Caco-2 (cell line): ENCODE measurements around the gene RHOBTB1. TPM values are rescaled to one million over a fixed set of nuclear protein-coding genes. Genes with fewer than 3 reads are reported as not detected.

Source experiments
- BruUV-seq: library from RNA; stranded (reverse); fragments of 400-500 nt; replicated peaks from 2 replicates; lab custom pipeline; 2021; lab: Mats Ljungman, UMichigan
- CTCF ChIA-PET: fragments of 300-600 bp; sonication (Branson Sonifier 250); formaldehyde crosslinking; loops from one replicate; lab custom pipeline; 2022; ENCODE audit warnings: antibody characterized with exemption; lab: Charles Lee
- POLR2A ChIA-PET: fragments of 300-600 bp; sonication (Branson Sonifier 250); formaldehyde crosslinking; loops from one replicate; lab custom pipeline; 2022; ENCODE audit warnings: antibody characterized with exemption; lab: Charles Lee
- DNase-seq, 2 experiments: peaks; one replicate each; pipeline versions ENCODE4 v3.0.0 to v3.0.0-alpha.2; 2020 to 2022
- H3K27me3 ChIP-seq: replicated peaks from 2 replicates; pipeline ENCODE4 v1.6.0; 2011; ENCODE audit warnings: low read length; ENCODE audit not compliant: control insufficient read depth, insufficient read depth
- H3K36me3 ChIP-seq: 2 replicates; pipeline ENCODE4 v1.5.1; 2011; ENCODE audit warnings: low read length; ENCODE audit not compliant: control insufficient read depth, insufficient read depth
- H3K4me1 ChIP-seq: fragments of 250-450 bp; sonication (Bioruptor Pico); 2 replicates; pipeline ENCODE4 v1.5.1; 2020; ENCODE audit warnings: mild to moderate bottlenecking
- H3K4me3 ChIP-seq: 2 replicates; pipeline ENCODE4 v1.5.1; 2011; ENCODE audit warnings: low read depth, mild to moderate bottlenecking, control low read depth, low read length
- H3K9me3 ChIP-seq: fragments of 250-450 bp; sonication (Bioruptor Pico); 2 replicates; pipeline ENCODE4 v1.5.1; 2020; ENCODE audit warnings: mild to moderate bottlenecking, moderate library complexity
- H3K27ac Mint-ChIP-seq: one replicate; pipeline ENCODE4 v1.8.0; 2022; ENCODE audit warnings: mixed read lengths; ENCODE audit not compliant: unreplicated experiment
- H3K27me3 Mint-ChIP-seq: one replicate; pipeline ENCODE4 v1.8.0; 2022; ENCODE audit warnings: mixed read lengths; ENCODE audit not compliant: insufficient read depth, unreplicated experiment
- H3K36me3 Mint-ChIP-seq: one replicate; pipeline ENCODE4 v1.8.0; 2022; ENCODE audit warnings: mild to moderate bottlenecking, mixed read lengths; ENCODE audit not compliant: insufficient read depth, unreplicated experiment
- H3K4me1 Mint-ChIP-seq: one replicate; pipeline ENCODE4 v1.8.0; 2022; ENCODE audit warnings: low read depth, mixed read lengths; ENCODE audit not compliant: unreplicated experiment
- H3K4me3 Mint-ChIP-seq: one replicate; pipeline ENCODE4 v1.8.0; 2022; ENCODE audit warnings: mild to moderate bottlenecking, moderate library complexity, mixed read lengths; ENCODE audit not compliant: unreplicated experiment
- H3K9me3 Mint-ChIP-seq: one replicate; pipeline ENCODE4 v1.8.0; 2022; ENCODE audit warnings: mixed read lengths; ENCODE audit not compliant: unreplicated experiment
- intact Hi-C: fragments of 100-400 bp; cut with micrococcal nuclease; formaldehyde crosslinking; loops from one replicate; pipeline ENCODE4 v1.10.0; 2022; ENCODE audit not compliant: unreplicated experiment
- total RNA-seq: library from RNA; stranded (reverse); gene quantifications from 2 replicates; pipeline ENCODE4 v1.2.3, GENCODE V29; 2022
- TF ChIP-seq, protein P1 (sequence below), 2 experiments: fragments of 200-600 bp in 1 of 2; IDR thresholded peaks; 1 replicate in 1 of 2; 2 replicates in 1 of 2; pipeline versions ENCODE4 v1.5.1 to v1.8.0; 2011 to 2022; ENCODE audit warnings: antibody characterized with exemption in 1 of 2, control low read depth in 1 of 2, inconsistent platforms in 1 of 2, low read depth in 1 of 2, low read length in 1 of 2, mild to moderate bottlenecking in 1 of 2, moderate library complexity in 1 of 2; ENCODE audit not compliant: insufficient read depth in 1 of 2, severe bottlenecking in 1 of 2, unreplicated experiment in 1 of 2

Gene RHOBTB1
- total RNA-seq, 1 experiment from 2014 or later = 19.9 TPM

DNA sequence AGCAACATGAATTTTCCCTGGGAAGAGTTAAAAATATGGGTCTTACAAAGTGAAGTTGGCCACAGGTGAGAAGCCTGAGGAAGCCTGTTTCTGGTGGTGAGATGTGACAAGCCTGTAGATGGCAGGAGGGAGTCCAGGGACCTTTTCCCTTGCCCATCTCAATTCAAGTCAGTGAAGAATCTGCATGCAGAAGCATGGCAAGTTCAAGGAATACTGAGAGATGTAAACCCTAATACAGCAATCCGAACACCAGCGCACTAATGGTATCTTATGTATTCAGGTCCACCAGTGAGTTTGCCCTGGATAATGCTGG, 73.6 kb downstream of the RHOBTB1 start:
- Mint-ChIP-seq H3K9me3 (no peaks in the 10 kb centered on the region), H3K27ac (no peak overlapping the region), H3K4me3 (no peak overlapping the region), H3K27me3 (peaks cover 4% of the 10 kb centered on the region), H3K36me3 (no peaks in the 10 kb centered on the region), H3K4me1 (no peaks in the 10 kb centered on the region)
- ChIA-PET CTCF (interaction anchor here (0.6 kb wide), 1 partner anchor 29 kb away, joined by 6 read pairs; no protein-coding TSS in a partner anchor), POLR2A (no interaction called here)
- Histone ChIP-seq H3K4me1 (no peaks in the 10 kb centered on the region), H3K4me3 (no peak overlapping the region), H3K36me3 (no peaks in the 10 kb centered on the region), H3K27me3 (no peaks in the 10 kb centered on the region), H3K9me3 (no peaks in the 10 kb centered on the region)
- TF ChIP-seq, protein P1, sequence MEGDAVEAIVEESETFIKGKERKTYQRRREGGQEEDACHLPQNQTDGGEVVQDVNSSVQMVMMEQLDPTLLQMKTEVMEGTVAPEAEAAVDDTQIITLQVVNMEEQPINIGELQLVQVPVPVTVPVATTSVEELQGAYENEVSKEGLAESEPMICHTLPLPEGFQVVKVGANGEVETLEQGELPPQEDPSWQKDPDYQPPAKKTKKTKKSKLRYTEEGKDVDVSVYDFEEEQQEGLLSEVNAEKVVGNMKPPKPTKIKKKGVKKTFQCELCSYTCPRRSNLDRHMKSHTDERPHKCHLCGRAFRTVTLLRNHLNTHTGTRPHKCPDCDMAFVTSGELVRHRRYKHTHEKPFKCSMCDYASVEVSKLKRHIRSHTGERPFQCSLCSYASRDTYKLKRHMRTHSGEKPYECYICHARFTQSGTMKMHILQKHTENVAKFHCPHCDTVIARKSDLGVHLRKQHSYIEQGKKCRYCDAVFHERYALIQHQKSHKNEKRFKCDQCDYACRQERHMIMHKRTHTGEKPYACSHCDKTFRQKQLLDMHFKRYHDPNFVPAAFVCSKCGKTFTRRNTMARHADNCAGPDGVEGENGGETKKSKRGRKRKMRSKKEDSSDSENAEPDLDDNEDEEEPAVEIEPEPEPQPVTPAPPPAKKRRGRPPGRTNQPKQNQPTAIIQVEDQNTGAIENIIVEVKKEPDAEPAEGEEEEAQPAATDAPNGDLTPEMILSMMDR (IDR thresholded peaks at IDR 0.05; ENCODE audit: insufficient read depth in 1 of 2, low read depth in 1 of 2, low read length in 1 of 2, severe bottlenecking in 1 of 2, unreplicated experiment in 1 of 2) = peak; percentile 44 to 73
- DNase-seq = peak in 1 of 2 experiments; percentile 35
- no TSS peak for BruUV-seq
- intact Hi-C loops = loop anchor here (1.0 kb wide), 1 partner anchor 94 kb away; no protein-coding TSS in a partner anchor

DNA sequence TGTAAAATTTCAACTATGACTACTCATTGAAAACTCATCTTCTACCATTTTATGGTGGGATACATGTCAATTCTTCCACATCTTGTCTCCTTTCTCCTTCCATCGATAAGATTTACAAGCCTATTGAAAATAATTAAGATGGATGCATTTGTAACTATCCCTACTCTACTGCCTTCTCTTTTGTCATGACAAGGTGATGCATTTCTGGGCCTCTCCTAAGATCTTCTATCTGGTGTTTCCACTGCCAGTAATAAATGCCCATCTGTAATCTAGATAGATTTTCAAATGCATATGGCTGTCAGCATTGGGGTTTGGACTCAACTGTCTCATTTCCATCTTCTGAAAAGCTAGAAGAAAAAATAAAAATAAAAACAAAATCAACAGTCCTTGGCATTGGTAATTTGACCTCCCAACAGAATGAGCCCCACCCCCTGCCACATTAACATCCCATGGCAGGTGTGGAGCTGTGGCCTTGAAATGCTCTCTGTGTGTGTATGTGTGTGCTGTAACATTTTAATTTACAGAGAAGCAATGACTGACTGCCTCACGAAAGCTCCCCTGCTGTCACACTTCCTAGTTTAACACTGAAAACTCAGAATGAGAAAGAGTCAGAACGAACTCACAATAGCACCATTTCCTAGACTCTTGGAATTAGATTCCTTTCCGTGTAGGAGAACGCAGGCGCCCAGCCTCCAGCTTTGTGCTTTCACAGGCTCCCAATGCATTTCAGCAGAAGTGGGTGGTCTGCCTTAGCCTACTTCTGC, 74.2 kb downstream of the RHOBTB1 start:
- Histone ChIP-seq H3K36me3 (no peaks in the 10 kb centered on the region), H3K4me3 (no peak overlapping the region), H3K27me3 (no peaks in the 10 kb centered on the region), H3K9me3 (no peaks in the 10 kb centered on the region), H3K4me1 (no peaks in the 10 kb centered on the region)
- Mint-ChIP-seq H3K4me3 (no peak overlapping the region), H3K27ac (no peak overlapping the region), H3K4me1 (no peaks in the 10 kb centered on the region), H3K9me3 (no peaks in the 10 kb centered on the region), H3K36me3 (no peaks in the 10 kb centered on the region), H3K27me3 (peaks cover 4% of the 10 kb centered on the region)
- DNase-seq = no peak
- TF ChIP-seq, protein P1 (IDR thresholded peaks at IDR 0.05; ENCODE audit: insufficient read depth in 1 of 2, low read depth in 1 of 2, low read length in 1 of 2, severe bottlenecking in 1 of 2, unreplicated experiment in 1 of 2) = no peak
- ChIA-PET CTCF (no interaction called here), POLR2A (no interaction called here)
- intact Hi-C loops = loop anchor here (1.0 kb wide), 1 partner anchor 94 kb away; no protein-coding TSS in a partner anchor
- BruUV-seq = no TSS peak

DNA sequence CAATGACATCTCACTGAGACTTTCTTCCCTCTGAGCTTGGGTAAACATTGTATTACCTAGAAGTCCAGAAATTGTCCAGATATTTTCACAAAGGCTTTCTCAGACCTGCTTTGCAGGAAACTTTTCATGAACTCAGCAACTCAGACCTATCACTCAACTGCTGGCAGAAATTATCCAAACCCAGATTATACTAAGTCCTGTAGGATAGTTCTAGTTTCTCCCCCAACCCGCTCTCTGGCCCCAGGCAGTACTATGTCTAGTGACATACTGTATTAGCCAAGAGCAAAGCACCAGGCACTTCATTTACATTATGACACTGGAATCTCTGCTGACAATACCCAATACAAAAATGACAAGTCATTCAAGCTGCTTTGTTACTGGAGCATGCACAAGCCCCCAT, 75.0 kb downstream of the RHOBTB1 start:
- H3K9me3 Mint-ChIP-seq = no peaks in the 10 kb centered on the region
- intact Hi-C loops = no loop called here
- ChIA-PET CTCF (no interaction called here), POLR2A (no interaction called here)
- H3K4me1 ChIP-seq = no peaks in the 10 kb centered on the region
- H3K27me3 Mint-ChIP-seq = peaks cover 4% of the 10 kb centered on the region
- no TSS peak for BruUV-seq
- H3K9me3 ChIP-seq = no peaks in the 10 kb centered on the region
- H3K36me3 ChIP-seq = no peaks in the 10 kb centered on the region
- no peak overlapping the region for H3K4me3 Mint-ChIP-seq
- DNase-seq = no peak
- H3K27ac Mint-ChIP-seq = no peak overlapping the region
- no peaks in the 10 kb centered on the region for H3K36me3 Mint-ChIP-seq
- no peaks in the 10 kb centered on the region for H3K27me3 ChIP-seq
- H3K4me1 Mint-ChIP-seq = no peaks in the 10 kb centered on the region
- no peak overlapping the region for H3K4me3 ChIP-seq
- TF ChIP-seq, protein P1 (IDR thresholded peaks at IDR 0.05; ENCODE audit: insufficient read depth in 1 of 2, low read depth in 1 of 2, low read length in 1 of 2, severe bottlenecking in 1 of 2, unreplicated experiment in 1 of 2) = no peak
